Measurements from ENCODE around the gene TAS1R2. TPM values are rescaled to one million over a fixed set of nuclear protein-coding genes. Genes with fewer than 3 reads are reported as not detected.

The TAS1R2 gene
- total RNA-seq, 4 donors from 2014 or later = not detected

DNA sequence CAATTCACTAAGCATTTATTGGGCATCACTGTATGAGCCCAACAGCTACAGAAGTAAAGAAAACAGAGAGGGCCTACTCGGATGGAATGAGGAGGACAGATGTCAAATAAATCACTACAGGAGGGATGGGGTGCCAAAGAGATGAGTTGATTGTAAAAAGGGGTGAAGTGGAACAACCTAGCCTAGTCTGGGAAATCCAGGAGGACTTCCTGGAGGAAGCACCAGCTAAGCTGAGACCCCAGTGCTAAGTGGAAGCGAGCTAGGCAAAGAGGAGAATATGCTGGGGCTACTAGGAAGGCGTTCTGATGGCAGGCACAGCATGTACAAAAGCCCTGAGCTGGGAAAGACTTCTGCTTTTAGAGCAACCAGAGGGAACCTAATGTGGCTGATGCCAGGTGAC lies 42.1 kb downstream of the TAS1R2 start:
- Histone ChIP-seq H3K27ac (no peak overlapping the region), H3K4me3 (no peak overlapping the region), H3K9me3 (no peaks in the 10 kb centered on the region), H3K36me3 (no peaks in the 10 kb centered on the region), H3K4me1 (peaks cover 0 to 6% (median 0%) of the 10 kb centered on the region in 3 donors), H3K27me3 (peaks cover 82% of the 10 kb centered on the region)
- 71 to 76% methylated on average over 1 to 3 of the region's 3 CpGs for WGBS, 2 donors (ENCODE audit: low coverage in 1 of 2)
- TF ChIP-seq POLR2AphosphoS5 (IDR thresholded peaks at IDR 0.05) (no peak), EP300 (IDR thresholded peaks at IDR 0.05) (no peak), POLR2A (IDR thresholded peaks at IDR 0.05) (no peak)
- TF ChIP-seq, protein P1, sequence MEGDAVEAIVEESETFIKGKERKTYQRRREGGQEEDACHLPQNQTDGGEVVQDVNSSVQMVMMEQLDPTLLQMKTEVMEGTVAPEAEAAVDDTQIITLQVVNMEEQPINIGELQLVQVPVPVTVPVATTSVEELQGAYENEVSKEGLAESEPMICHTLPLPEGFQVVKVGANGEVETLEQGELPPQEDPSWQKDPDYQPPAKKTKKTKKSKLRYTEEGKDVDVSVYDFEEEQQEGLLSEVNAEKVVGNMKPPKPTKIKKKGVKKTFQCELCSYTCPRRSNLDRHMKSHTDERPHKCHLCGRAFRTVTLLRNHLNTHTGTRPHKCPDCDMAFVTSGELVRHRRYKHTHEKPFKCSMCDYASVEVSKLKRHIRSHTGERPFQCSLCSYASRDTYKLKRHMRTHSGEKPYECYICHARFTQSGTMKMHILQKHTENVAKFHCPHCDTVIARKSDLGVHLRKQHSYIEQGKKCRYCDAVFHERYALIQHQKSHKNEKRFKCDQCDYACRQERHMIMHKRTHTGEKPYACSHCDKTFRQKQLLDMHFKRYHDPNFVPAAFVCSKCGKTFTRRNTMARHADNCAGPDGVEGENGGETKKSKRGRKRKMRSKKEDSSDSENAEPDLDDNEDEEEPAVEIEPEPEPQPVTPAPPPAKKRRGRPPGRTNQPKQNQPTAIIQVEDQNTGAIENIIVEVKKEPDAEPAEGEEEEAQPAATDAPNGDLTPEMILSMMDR (IDR thresholded peaks at IDR 0.05) = no peak
- ATAC-seq = no peak

DNA sequence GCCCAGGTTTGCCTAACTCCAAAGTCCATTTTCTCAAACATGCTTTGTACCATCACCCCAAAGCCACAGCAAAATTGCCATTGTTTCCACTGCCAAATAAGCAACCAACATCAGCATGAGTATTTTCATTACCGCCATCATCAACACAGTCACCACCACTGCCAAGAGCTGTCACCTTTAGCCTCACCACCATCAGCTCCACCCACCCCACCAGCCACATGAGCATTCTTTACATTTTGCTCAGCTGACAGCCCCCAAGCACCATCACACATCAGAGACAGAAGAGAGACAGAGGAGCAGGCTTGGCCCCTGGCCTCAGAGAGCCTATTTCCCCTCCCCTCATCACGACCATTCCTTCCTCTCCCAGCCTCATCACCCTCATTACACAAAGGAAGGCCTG lies 42.7 kb downstream of the TAS1R2 start:
- WGBS, 2 donors (ENCODE audit: low coverage in 1 of 2) = 57 to 80% methylated on average over 1 of the region's 2 CpGs
- peaks cover 0 to 6% (median 0%) of the 10 kb centered on the region in 3 donors for H3K4me1 ChIP-seq
- peaks cover 80% of the 10 kb centered on the region for H3K27me3 ChIP-seq
- no peak overlapping the region for H3K27ac ChIP-seq
- H3K9me3 ChIP-seq = no peaks in the 10 kb centered on the region
- no peak for TF ChIP-seq EP300 (IDR thresholded peaks at IDR 0.05)
- no peak for TF ChIP-seq POLR2A (IDR thresholded peaks at IDR 0.05)
- no peak for TF ChIP-seq POLR2AphosphoS5 (IDR thresholded peaks at IDR 0.05)
- TF ChIP-seq, protein P1 (IDR thresholded peaks at IDR 0.05) = no peak
- ATAC-seq = no peak
- H3K36me3 ChIP-seq = no peaks in the 10 kb centered on the region
- no peak overlapping the region for H3K4me3 ChIP-seq

DNA sequence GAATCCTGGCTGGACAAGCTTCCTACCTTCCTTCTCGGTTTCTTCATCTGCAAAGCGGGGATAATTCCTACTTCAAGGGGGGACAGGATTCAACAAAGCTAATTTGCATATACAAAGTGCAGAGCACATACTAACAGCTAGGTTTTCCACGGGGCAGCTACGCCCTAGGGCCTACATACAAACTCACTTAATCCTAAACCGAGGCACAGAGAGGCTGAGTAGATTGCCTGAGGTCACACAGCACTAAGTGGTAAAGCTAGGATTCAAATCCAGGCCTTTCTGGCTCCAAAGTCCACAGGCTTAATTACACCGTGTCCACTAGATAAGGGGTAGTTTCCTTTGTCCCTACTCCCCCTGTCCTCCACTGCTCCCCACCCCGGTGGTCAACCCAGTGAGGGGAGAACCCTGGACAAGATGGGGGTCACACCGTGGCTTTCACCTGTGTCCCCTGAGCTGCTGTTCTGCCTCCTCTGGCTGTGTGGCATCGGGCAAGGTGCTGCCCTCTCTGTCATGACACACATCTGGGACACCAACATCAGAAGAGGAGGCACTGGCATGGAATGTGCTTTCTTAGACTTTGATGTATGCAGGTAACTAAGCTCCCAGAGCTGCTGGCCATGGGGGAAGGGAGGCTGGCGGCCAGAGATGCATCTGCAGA lies 44.5 kb downstream of the TAS1R2 start:
- no peaks in the 10 kb centered on the region for H3K4me1 ChIP-seq
- no peaks in the 10 kb centered on the region for H3K36me3 ChIP-seq
- TF ChIP-seq POLR2AphosphoS5 (IDR thresholded peaks at IDR 0.05) (no peak), EP300 (IDR thresholded peaks at IDR 0.05) (no peak)
- TF ChIP-seq, protein P1 (IDR thresholded peaks at IDR 0.05) = no peak
- H3K4me3 ChIP-seq = no peak overlapping the region
- no peak for ATAC-seq
- H3K27ac ChIP-seq = no peak overlapping the region
- no peaks in the 10 kb centered on the region for H3K9me3 ChIP-seq
- 76 to 100% methylated on average over 1 to 5 of the region's 10 CpGs for WGBS, 2 donors (ENCODE audit: low coverage in 1 of 2)
- H3K27me3 ChIP-seq = peaks cover 67% of the 10 kb centered on the region

DNA sequence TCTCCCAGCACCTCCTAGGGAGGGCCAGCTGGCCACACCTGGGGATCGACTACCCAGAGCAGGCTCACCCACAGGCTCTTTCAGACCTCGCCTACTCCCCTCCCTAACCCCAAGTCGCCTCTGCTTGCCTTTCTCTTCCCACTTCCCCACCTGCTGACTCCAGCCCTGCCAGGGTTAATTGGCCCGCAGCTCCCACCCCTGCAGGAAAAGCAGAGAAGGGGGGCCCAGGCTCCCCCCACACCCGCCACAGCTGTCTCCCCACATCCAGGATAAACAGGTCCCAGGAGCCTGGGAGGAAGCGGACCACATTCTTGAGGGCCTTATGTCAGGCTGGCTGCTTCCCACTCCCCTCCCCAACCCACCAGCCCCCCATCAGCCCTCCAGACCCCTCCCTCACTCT lies 45.0 kb downstream of the TAS1R2 start:
- ATAC-seq = no peak
- Histone ChIP-seq H3K4me1 (no peaks in the 10 kb centered on the region), H3K9me3 (no peaks in the 10 kb centered on the region), H3K27me3 (peaks cover 66% of the 10 kb centered on the region), H3K4me3 (no peak overlapping the region), H3K36me3 (no peaks in the 10 kb centered on the region), H3K27ac (no peak overlapping the region)
- WGBS, 2 donors (ENCODE audit: low coverage in 1 of 2) = 44 to 50% methylated on average over 2 to 4 of the region's 6 CpGs
- TF ChIP-seq POLR2AphosphoS5 (IDR thresholded peaks at IDR 0.05) (no peak), POLR2A (IDR thresholded peaks at IDR 0.05) (no peak), EP300 (IDR thresholded peaks at IDR 0.05) (no peak)

DNA sequence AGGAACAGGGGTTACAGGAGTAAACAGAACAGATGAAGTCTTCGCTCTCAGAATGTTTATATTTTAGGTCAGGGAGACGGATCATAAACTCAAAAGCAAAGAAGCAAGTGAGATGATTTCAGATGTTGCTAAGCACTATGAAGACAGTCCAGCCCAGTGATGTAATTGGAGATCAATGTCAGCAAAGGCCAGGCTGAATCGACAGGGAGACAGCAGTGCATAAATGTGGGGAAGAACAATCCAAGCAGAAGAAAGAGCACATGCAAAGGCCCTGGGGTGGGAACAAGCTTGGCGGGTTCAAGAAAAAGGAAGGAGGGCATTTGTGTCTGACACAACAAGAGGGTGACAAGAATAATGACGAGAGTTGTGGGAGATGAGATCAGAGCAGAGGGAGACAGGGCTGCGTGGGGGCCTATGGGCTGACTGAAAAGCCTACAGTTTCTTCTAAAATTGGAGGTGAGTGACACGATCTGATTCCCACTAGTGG lies 47.0 kb downstream of the TAS1R2 start:
- Histone ChIP-seq H3K27me3 (peaks cover 60% of the 10 kb centered on the region), H3K4me3 (no peak overlapping the region), H3K9me3 (no peaks in the 10 kb centered on the region), H3K4me1 (no peaks in the 10 kb centered on the region), H3K27ac (no peak overlapping the region), H3K36me3 (no peaks in the 10 kb centered on the region)
- WGBS, 2 donors (ENCODE audit: low coverage in 1 of 2) = 61 to 84% methylated on average over 6 to 7 of the region's 7 CpGs
- no peak for ATAC-seq
- TF ChIP-seq EP300 (IDR thresholded peaks at IDR 0.05) (no peak), POLR2A (IDR thresholded peaks at IDR 0.05) (no peak), POLR2AphosphoS5 (IDR thresholded peaks at IDR 0.05) (no peak)
- TF ChIP-seq, protein P1 (IDR thresholded peaks at IDR 0.05) = no peak

All from gastroesophageal sphincter (tissue), 4 donors.